Fibroblast of the aortic adventitia (primary cell): ENCODE data around the gene GGT1. TPM values are rescaled to one million over a fixed set of nuclear protein-coding genes. Genes with fewer than 3 reads are reported as not detected.
"Not testable (repeated sequence)": the region's sequence is repeated elsewhere in the genome, so short reads cannot be mapped to it uniquely, and the experiment has no call there.

ENCODE experiments used
- DNase-seq: peaks from one replicate; pipeline ENCODE4 v3.0.0-alpha.2; 2010; ENCODE audit warnings: low read depth
- H3K4me3 ChIP-seq: 2 replicates; pipeline ENCODE4 v1.5.1; 2011; ENCODE audit warnings: low read depth, mild to moderate bottlenecking, control low read depth, low read length, moderate library complexity
- total RNA-seq: library from RNA; depleted of rRNA; stranded (reverse); fragments of >200 nt; gene quantifications from 2 replicates; pipeline ENCODE4 v1.2.3, GENCODE V29; 2012; ENCODE audit warnings: low replicate concordance
- TF ChIP-seq, protein P1 (sequence below): IDR thresholded peaks from 2 replicates; pipeline ENCODE4 v1.5.1; 2011; ENCODE audit warnings: mild to moderate bottlenecking, low read length, control low read depth, inconsistent platforms; ENCODE audit not compliant: insufficient read depth

GGT1 gene
- 0.65 and 1.1 TPM in 2 replicates for total RNA-seq

DNA sequence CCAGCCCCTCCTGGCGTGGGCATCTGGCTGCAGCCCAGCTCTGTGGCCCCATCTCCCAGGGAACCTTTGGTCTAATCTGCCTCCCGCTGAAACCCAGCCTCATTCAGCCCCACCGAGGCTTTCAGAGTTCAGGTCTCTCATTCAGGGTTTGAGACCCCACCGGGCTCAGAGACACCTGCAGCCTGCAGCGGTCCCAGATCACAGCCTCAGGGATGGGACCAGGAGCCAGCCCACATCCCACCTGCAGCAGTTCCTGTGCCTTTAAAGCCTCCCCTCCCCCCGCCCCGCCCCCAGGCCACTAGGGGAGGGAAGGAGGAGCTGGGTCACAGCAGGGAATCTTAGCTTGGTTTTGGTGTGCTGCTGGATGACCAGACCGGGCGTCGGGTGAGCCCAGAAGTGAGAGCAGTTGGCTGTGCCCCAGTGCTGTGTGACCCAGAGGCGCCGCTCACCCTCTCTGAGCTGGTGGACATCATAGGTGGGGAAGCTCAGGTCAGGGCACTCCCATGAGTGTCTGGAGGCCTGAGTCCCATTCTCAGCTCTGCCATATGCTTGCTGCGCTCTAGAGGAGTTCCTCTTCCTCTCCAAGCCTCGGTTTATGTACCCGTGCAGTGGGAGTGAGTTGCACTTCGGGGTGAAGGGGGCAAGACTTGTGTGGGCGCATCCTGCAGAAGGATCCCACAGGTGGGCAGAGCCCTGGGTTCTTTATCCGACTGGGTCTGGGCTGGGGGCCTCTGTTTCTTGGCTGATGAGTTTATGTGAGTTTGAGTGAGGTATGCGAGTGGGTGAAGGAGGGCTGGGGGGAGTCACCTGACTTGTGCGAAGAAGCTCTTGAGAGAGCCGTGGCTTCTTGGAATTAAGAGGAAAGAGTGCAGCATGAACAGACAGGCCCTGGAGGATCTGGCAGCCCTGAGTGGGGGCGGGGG lies at the start of gene GGT1:
GGT1 (plus strand) TSS at position 347 of the 923 bp plus-strand sequence. CDS start 7,889 bp downstream, outside the sequence.
- H3K4me3 ChIP-seq, DNase-seq: not testable (repeated sequence)

DNA sequence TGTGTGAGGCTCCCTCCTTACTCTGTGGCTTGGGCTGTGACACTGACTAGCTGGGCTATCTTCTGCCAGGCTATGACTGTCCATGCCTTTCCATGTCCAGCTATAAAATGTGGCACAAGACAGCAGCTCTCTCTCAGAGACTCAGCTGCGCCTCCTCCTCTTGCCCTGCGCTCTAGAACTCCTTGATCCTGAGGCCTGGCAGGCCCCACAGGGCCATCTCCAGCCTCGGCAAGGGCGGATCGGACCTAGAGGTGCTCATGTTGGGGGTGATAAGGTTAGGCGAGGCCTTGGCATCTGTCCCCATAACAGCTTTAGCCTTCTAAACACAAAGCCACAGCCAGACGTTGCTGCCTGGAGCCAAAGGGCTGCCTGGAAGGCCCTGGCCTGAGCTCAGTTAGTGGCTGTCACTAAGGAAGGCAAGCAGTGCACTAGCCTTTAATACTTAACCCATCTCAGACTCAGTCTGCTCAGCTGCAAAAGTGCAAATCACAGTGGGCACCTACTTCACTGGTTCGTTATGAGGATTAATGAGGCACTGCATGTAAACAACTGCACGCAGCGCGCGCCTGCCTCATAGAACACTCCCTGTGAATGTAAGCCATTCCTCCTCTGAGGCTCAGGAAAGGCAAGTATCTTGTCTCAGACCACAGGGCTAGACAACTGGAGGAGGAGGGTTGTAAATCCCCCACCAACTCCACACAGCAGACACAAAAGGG lies 49.2 kb upstream of the GGT1 start:
- peak; percentile 16 for DNase-seq

DNA sequence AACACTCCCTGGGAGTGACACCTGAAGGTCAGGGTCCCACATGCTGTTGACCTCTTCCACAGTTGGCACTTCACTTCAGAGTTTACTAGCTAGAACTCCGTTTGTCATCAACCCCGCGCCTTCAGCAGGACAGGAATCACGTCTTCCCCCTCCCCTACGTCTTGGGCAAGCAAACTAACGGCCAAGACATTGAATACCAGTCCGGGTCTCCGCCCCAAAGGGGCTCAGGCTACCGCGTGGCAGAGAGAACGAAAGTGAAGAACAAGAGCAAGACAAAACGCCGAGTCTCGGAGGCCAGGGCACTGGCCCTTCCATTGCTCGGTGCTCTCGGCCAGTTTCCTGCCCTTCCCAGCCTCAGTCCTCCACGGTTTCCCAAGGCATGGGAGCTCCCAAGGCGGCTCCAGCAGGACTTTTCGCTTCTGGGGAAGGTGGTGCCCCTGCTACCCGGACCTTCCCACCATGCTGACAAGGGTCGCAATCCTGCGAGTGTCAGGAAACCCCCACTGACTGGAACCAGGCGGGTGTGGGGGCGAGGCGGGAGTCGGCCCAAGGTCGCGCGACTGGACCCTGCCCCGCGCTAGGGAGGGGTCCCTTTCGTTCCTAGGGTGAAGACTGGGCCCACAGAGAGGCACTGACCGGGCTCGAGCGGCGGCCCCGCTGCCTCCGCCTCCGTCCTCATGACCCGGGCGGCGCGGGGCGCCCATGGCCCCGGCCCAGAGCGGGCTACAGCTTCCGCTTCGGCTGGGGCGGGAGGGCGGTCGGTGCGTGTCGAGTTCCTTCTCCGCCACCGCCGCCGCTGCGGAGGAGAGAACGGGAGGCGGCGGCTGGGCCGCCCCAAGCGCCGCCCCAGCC lies 48.5 kb upstream of the GGT1 start, which contains the start of gene GUCD1:
GUCD1 (minus strand) TSS at position 826 of the 852 bp plus-strand sequence; CDS start at position 679, 147 bp downstream.
- TF ChIP-seq, protein P1, sequence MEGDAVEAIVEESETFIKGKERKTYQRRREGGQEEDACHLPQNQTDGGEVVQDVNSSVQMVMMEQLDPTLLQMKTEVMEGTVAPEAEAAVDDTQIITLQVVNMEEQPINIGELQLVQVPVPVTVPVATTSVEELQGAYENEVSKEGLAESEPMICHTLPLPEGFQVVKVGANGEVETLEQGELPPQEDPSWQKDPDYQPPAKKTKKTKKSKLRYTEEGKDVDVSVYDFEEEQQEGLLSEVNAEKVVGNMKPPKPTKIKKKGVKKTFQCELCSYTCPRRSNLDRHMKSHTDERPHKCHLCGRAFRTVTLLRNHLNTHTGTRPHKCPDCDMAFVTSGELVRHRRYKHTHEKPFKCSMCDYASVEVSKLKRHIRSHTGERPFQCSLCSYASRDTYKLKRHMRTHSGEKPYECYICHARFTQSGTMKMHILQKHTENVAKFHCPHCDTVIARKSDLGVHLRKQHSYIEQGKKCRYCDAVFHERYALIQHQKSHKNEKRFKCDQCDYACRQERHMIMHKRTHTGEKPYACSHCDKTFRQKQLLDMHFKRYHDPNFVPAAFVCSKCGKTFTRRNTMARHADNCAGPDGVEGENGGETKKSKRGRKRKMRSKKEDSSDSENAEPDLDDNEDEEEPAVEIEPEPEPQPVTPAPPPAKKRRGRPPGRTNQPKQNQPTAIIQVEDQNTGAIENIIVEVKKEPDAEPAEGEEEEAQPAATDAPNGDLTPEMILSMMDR, result no peak
- DNase-seq, result peak; percentile 43
- H3K4me3 ChIP-seq, result peak within 1 kb of the TSS; percentile 91

More for the DNA sequence above, 49.2 kb upstream of the GGT1 start:
- TF ChIP-seq, protein P1, result no peak
- peak overlapping the region; percentile 91 for H3K4me3 ChIP-seq

DNA sequence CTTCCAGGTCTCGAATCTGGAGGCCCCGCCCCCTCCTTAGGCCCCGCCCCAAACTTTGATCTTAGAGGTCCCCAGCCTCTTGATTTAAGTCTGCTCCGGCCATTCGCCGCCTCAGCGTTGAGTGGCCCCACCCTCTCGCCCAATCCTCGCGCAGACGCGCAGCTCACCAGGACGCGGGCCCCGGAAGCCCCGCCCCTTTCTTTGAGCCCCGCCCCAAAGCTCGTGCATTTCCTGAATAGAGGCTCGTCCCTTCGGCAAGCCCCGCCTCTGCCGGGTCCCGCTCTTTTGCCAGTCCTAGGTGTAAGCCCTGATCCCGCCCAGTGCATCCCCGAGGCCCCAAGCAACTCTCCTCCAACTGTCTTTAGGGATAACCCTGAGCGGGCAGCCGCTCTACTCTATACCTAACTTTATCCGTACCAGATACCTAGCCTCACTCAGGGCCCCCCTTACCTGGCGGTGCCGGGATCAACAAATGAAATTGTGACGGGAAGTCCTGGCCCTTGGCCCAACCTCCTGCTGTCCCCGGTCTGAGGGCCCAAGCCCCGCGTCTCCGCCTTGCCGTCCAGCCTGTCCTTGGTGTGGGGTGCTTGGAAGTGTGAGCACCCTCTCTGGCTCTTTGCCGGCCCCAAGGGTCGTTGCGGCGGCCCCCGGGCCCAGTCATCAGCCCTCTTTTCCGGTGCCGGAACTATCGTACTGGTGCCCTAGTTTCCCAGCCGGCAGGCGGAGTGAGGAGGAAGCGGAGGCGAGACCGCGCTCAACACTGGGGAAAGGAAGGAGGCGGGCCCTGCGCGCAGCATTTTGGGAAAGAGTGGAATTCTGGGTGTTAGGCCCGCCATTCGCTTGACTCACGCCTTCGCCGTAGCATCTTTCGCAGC lies 47.6 kb upstream of the GGT1 start, which contains the start of gene SNRPD3:
SNRPD3 (plus strand) TSS at position 835 of the 875 bp plus-strand sequence. CDS start 1,676 bp downstream, outside the sequence.
- peak; percentile 99 for DNase-seq
- H3K4me3 ChIP-seq, result peak within 1 kb of the TSS; percentile 91
- TF ChIP-seq, protein P1, result peak; percentile 51

DNA sequence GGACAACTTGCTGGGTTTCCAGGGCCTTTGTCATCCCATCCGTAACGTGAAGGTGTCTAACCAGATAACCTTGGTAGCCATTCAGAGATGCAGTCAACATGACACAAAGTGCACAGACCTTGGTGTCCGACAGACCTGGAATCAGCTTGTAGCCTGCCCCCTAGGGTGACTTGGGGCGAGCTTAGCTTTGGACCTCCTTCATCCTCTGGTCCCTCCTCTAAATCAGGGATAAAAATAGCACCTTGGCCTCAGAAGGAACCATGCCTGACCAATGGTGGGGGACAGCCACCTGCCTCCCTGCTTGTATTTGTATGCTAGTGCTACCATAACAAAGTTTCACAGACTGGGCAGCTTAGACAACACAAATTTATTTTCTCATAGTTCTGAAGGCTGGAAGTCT lies 43.5 kb upstream of the GGT1 start:
- DNase-seq, result no peak
- TF ChIP-seq, protein P1, result no peak
- H3K4me3 ChIP-seq, result no peak overlapping the region

DNA sequence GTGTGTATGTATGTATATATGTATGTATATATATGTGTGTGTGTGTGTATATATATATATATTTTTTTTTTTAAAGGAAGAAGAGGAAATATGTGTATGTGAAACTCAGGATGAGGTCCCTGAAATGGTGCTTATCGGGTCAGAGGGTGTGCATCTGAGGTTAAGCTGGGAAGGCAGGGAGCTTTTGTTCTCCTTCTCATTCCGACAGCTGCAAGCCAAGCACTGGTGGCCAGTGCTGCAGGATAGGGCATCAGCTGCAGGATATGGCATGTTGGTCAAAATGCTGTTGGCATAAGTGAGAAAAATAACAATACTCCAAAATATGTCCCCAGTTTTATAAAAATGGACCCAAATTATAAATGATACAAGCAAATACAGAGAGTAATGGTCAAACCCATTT lies 39.7 kb upstream of the GGT1 start:
- no peak for DNase-seq
- H3K4me3 ChIP-seq, result no peak overlapping the region
- TF ChIP-seq, protein P1, result no peak
